ENCODE measurements around the gene PANK4. TPM values are rescaled to one million over a fixed set of nuclear protein-coding genes. Genes with fewer than 3 reads are reported as not detected.

PANK4 gene
- total RNA-seq, 6 experiments from 2014 or later, result 20.6 to 26.4 (median 24.0) TPM

- DNase-seq, result no peak
- TF ChIP-seq CTCF (IDR thresholded peaks at IDR 0.05), result no peak
- Mint-ChIP-seq H3K4me3 (no peak overlapping the region), H3K9me3 (no peaks in the 10 kb centered on the region), H3K36me3 (ENCODE audit: low read depth) (no peaks in the 10 kb centered on the region), H3K27ac (no peak overlapping the region), H3K27me3 (ENCODE audit: insufficient read depth) (no peaks in the 10 kb centered on the region; the same call in none of the 2 replicates), H3K4me1 (ENCODE audit: low read depth) (peaks cover 12% of the 10 kb centered on the region; the same call in 1 of the 2 replicates)
Observed at GRCh38 chr1:2543543-2544092, 17.2 kb upstream of the PANK4 start.

GRCh38 chr1:2542246-2542915 lies 16.0 kb upstream of the PANK4 start:
- TF ChIP-seq CTCF (IDR thresholded peaks at IDR 0.05), result no peak
- no peak for DNase-seq
- peaks cover 12% of the 10 kb centered on the region; the same call in 1 of the 2 replicates for H3K4me1 Mint-ChIP-seq (ENCODE audit: low read depth)
- H3K4me3 Mint-ChIP-seq, result no peak overlapping the region
- H3K36me3 Mint-ChIP-seq (ENCODE audit: low read depth), result no peaks in the 10 kb centered on the region
- no peaks in the 10 kb centered on the region for H3K9me3 Mint-ChIP-seq
- no peak overlapping the region for H3K27ac Mint-ChIP-seq
- peaks cover 2% of the 10 kb centered on the region for H3K27me3 Mint-ChIP-seq (ENCODE audit: insufficient read depth)

- no peak for TF ChIP-seq CTCF (IDR thresholded peaks at IDR 0.05)
- DNase-seq, result no peak
- H3K27ac Mint-ChIP-seq, result no peak overlapping the region
- H3K36me3 Mint-ChIP-seq (ENCODE audit: low read depth), result no peaks in the 10 kb centered on the region
- peaks cover 12% of the 10 kb centered on the region; the same call in 1 of the 2 replicates for H3K4me1 Mint-ChIP-seq (ENCODE audit: low read depth)
- H3K9me3 Mint-ChIP-seq, result no peaks in the 10 kb centered on the region
- H3K4me3 Mint-ChIP-seq, result no peak overlapping the region
- peaks cover 4% of the 10 kb centered on the region for H3K27me3 Mint-ChIP-seq (ENCODE audit: insufficient read depth)
Observed at GRCh38 chr1:2541619-2542245, 15.3 kb upstream of the PANK4 start.

- TF ChIP-seq CTCF (IDR thresholded peaks at IDR 0.05), result no peak
- Mint-ChIP-seq H3K36me3 (ENCODE audit: low read depth) (no peaks in the 10 kb centered on the region), H3K27ac (no peak overlapping the region), H3K4me1 (ENCODE audit: low read depth) (peaks cover 16% of the 10 kb centered on the region), H3K27me3 (ENCODE audit: insufficient read depth) (peaks cover 4% of the 10 kb centered on the region), H3K9me3 (no peaks in the 10 kb centered on the region), H3K4me3 (no peak overlapping the region)
- DNase-seq, result no peak
Observed at GRCh38 chr1:2540816-2541492, 14.6 kb upstream of the PANK4 start.

- no peak for DNase-seq
- Mint-ChIP-seq H3K4me1 (ENCODE audit: low read depth) (peaks cover 26% of the 10 kb centered on the region), H3K27me3 (ENCODE audit: insufficient read depth) (peaks cover 6% of the 10 kb centered on the region), H3K27ac (no peak overlapping the region), H3K9me3 (no peaks in the 10 kb centered on the region), H3K4me3 (no peak overlapping the region), H3K36me3 (ENCODE audit: low read depth) (no peaks in the 10 kb centered on the region)
- peak; percentile 67 for TF ChIP-seq CTCF (IDR thresholded peaks at IDR 0.05)
Observed at GRCh38 chr1:2539312-2539907, 13.0 kb upstream of the PANK4 start.

Measured in HFFc6 (cell line).